ENCODE data around the gene ATP5F1D.

- no peak for TF ChIP-seq POLR2A (IDR thresholded peaks at IDR 0.05; ENCODE audit: low read length)
- no peak for TF ChIP-seq GATA1 (IDR thresholded peaks at IDR 0.05; ENCODE audit: low read depth, low read length)
Measured at GRCh38 chr19:1286487-1287353, 45.2 kb downstream of the ATP5F1D start.

Data from erythroblast (primary cell).